GM23248 (cell line): ENCODE data around the gene AAMP.

ENCODE experiments used
- EZH2 ChIP-seq: fragments of 200-600 bp; sonication (generic); IDR thresholded peaks from 2 replicates; pipeline ENCODE4 v1.6.1; 2018; ENCODE audit warnings: antibody characterized with exemption, mild to moderate bottlenecking; ENCODE audit not compliant: insufficient read depth, poor library complexity, severe bottlenecking
- EZH2phosphoT487 ChIP-seq: fragments of 200-600 bp; sonication (generic); IDR thresholded peaks from 2 replicates; pipeline ENCODE4 v1.6.1; 2018; ENCODE audit warnings: antibody characterized with exemption, moderate library complexity, mild to moderate bottlenecking, low read depth; ENCODE audit not compliant: insufficient read depth

- TF ChIP-seq EZH2 = no peak
- no peak for TF ChIP-seq EZH2phosphoT487
These were observed 17.3 kb downstream of the AAMP start for GRCh38 chr2:218252509-218253231.
